Liver (tissue), 3 donors: ENCODE results near the gene VSIR.

Experiments used
- RAD21 ChIP-seq, 2 donors: IDR thresholded peaks; 2 replicates each; pipeline ENCODE4 v1.6.1; 2016; ENCODE audit warnings: antibody characterized with exemption in 2 of 2, mild to moderate bottlenecking in 2 of 2
- RXRA ChIP-seq, 2 donors: IDR thresholded peaks; 2 replicates each; pipeline ENCODE4 v1.6.1; 2017 to 2018; ENCODE audit warnings: antibody characterized with exemption in 2 of 2, mild to moderate bottlenecking in 1 of 2
- TF ChIP-seq, protein P1 (sequence below): fragments of 150-350 bp; IDR thresholded peaks from 2 replicates; pipeline ENCODE4 v1.5.1; 2017; ENCODE audit warnings: improper control_type of control experiment, low read depth, low read length; ENCODE audit not compliant: missing input control
- donor health status: healthy.
- donor health status: healthy.

DNA sequence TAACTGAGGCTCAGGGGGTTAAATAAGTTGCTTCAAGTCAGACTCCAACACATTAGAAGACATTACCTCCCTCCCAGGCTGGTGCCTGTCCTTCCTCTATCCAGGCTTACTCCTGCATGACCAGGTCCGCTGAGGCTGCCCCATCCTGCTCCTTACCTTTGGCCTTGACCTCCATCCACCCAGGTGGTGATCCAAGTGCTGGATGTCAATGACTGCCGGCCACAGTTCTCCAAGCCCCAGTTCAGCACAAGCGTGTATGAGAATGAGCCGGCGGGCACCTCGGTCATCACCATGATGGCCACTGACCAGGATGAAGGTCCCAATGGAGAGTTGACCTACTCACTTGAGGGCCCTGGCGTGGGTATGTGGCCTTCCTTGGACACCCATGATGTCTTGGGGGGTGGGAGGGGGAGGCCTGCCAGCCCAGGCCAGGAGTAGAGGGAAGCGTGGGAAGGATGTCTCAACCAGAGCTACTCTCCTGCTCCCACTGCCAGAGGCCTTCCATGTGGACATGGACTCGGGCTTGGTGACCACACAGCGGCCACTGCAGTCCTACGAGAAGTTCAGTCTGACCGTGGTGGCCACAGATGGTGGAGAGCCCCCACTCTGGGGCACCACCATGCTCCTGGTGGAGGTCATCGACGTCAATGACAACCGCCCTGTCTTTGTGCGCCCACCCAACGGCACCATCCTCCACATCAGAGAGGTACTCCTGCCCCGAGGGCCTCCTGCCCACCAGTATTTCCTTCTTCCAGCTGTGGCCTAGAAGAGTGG is 29.6 kb upstream of the VSIR start:
- TF ChIP-seq RAD21 (IDR thresholded peaks at IDR 0.05) = no peak
- TF ChIP-seq, protein P1, sequence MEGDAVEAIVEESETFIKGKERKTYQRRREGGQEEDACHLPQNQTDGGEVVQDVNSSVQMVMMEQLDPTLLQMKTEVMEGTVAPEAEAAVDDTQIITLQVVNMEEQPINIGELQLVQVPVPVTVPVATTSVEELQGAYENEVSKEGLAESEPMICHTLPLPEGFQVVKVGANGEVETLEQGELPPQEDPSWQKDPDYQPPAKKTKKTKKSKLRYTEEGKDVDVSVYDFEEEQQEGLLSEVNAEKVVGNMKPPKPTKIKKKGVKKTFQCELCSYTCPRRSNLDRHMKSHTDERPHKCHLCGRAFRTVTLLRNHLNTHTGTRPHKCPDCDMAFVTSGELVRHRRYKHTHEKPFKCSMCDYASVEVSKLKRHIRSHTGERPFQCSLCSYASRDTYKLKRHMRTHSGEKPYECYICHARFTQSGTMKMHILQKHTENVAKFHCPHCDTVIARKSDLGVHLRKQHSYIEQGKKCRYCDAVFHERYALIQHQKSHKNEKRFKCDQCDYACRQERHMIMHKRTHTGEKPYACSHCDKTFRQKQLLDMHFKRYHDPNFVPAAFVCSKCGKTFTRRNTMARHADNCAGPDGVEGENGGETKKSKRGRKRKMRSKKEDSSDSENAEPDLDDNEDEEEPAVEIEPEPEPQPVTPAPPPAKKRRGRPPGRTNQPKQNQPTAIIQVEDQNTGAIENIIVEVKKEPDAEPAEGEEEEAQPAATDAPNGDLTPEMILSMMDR = no peak
- TF ChIP-seq RXRA (IDR thresholded peaks at IDR 0.05) = no peak
